Prostate gland (tissue), 2 donors: ENCODE measurements around the gene APOD. TPM values are rescaled to one million over a fixed set of nuclear protein-coding genes. Genes with fewer than 3 reads are reported as not detected.
"Not testable (repeated sequence)": the region's sequence is repeated elsewhere in the genome, so short reads cannot be mapped to it uniquely, and the experiment has no call there.

Experiments used
- DNase-seq: peaks from one replicate; pipeline ENCODE4 v3.0.0-alpha.2; 2019; ENCODE audit warnings: low spot score
- H3K27ac ChIP-seq, 2 donors: fragments of 200-600 bp; sonication (generic); 2 replicates each; pipeline ENCODE4 v1.5.1; 2017 to 2019
- H3K27me3 ChIP-seq: fragments of 200-600 bp; sonication (generic); replicated peaks from 2 replicates; pipeline ENCODE4 v1.5.1; 2019; ENCODE audit not compliant: insufficient read depth
- H3K36me3 ChIP-seq, 2 donors: fragments of 200-600 bp; sonication (generic); 1 replicate in 1 of 2; 2 replicates in 1 of 2; pipeline versions ENCODE4 v1.5.1 to v1.8.1; 2017 to 2019
- H3K4me1 ChIP-seq: fragments of 200-600 bp; sonication (generic); replicated peaks from 2 replicates; pipeline ENCODE4 v1.5.1; 2019
- H3K4me3 ChIP-seq, 2 donors: fragments of 200-600 bp; sonication (generic); 2 replicates each; pipeline ENCODE4 v1.5.1; 2017 to 2019
- H3K9me3 ChIP-seq: fragments of 200-600 bp; sonication (generic); 2 replicates; pipeline ENCODE4 v1.5.1; 2017
- POLR2A ChIP-seq: fragments of 450-650 bp; IDR thresholded peaks from one replicate; pipeline ENCODE4 v1.6.1; 2016; ENCODE audit warnings: antibody characterized with exemption, mild to moderate bottlenecking
- POLR2AphosphoS5 ChIP-seq: sonication (generic); formaldehyde crosslinking; IDR thresholded peaks from one replicate; pipeline ENCODE4 v1.6.1; 2017; ENCODE audit warnings: antibody characterized with exemption
- WGBS: methylation state at CpG from one replicate; pipeline ENCODE4 v1.1.5; 2018; 5-methylcytosine and 5-hydroxymethylcytosine counted together
- intact Hi-C: fragments of 100-400 bp; cut with DNase I; formaldehyde crosslinking; loops from one replicate; pipeline ENCODE4 v1.14.2; 2022
- total RNA-seq, 2 donors: library from RNA; depleted of rRNA; stranded (reverse); fragments of >200 nt; gene quantifications; one replicate each; pipeline ENCODE4 v1.1.0, GENCODE V29; 2016
- TF ChIP-seq, protein P1 (sequence below), 4 experiments: fragments of 200-600 bp in 2 of 4; fragments of 450-650 bp in 2 of 4; sonication (generic) in 2 of 4; IDR thresholded peaks; 1 replicate in 3 of 4; 2 replicates in 1 of 4; pipeline ENCODE4 v1.5.1; 2016 to 2019; ENCODE audit warnings: antibody characterized with exemption in 4 of 4, mild to moderate bottlenecking in 2 of 4, moderate library complexity in 2 of 4

APOD gene
- total RNA-seq, result 100 to 1,000 TPM in 1 of 2 donors, 10 to 100 TPM in 1; 52.4 to 121 TPM

DNA sequence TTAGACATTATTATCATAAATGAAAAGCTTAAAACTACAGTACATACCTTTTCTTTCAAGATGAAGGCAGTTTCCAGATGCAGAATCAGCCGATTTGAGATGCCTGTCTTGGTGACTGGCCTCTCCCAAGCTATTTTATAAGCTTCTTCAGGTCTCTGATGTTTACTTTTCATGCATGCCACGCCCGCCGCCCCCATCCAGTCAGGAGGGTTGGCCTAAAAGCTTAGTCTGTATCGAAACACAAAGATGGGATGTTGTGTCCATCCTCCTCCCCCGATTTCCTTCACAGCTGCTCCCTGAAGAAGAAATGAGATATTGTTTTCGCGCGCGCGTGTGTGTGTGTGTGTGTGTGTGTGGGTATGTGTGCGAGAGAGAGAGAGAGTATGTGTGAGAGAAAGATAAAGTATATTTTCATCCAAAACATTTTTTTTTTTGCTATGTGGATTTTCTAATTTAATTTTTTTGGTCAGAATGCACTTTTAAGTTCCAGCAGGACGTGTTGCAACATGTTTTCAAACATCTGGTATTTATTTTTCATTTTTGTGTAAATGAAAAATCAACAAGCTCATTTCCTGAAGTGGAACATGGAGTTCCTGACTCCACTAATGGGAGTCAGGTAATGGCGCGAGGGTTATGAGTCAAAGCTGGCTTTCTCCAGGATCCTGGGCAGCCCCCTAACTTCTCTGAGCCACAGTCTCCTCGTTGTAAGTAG lies at the start of gene APOD:
Gene APOD, minus strand, starts transcription at position 110 of the 712 bp plus-strand sequence. CDS start 4,479 bp downstream, outside the sequence.
- no peaks in the 10 kb centered on the region for H3K36me3 ChIP-seq
- TF ChIP-seq POLR2A, result no peak
- no peak for TF ChIP-seq POLR2AphosphoS5
- TF ChIP-seq, protein P1, sequence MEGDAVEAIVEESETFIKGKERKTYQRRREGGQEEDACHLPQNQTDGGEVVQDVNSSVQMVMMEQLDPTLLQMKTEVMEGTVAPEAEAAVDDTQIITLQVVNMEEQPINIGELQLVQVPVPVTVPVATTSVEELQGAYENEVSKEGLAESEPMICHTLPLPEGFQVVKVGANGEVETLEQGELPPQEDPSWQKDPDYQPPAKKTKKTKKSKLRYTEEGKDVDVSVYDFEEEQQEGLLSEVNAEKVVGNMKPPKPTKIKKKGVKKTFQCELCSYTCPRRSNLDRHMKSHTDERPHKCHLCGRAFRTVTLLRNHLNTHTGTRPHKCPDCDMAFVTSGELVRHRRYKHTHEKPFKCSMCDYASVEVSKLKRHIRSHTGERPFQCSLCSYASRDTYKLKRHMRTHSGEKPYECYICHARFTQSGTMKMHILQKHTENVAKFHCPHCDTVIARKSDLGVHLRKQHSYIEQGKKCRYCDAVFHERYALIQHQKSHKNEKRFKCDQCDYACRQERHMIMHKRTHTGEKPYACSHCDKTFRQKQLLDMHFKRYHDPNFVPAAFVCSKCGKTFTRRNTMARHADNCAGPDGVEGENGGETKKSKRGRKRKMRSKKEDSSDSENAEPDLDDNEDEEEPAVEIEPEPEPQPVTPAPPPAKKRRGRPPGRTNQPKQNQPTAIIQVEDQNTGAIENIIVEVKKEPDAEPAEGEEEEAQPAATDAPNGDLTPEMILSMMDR (IDR thresholded peaks at IDR 0.05), result no peak
- no peaks in the 10 kb centered on the region for H3K9me3 ChIP-seq
- H3K27ac ChIP-seq, result peak within 1 kb of the TSS in 1 of 2 donors; percentile 51
- peaks cover 4% of the 10 kb centered on the region for H3K4me1 ChIP-seq
- intact Hi-C loops, result no loop called here
- peak; percentile 57 for DNase-seq
- H3K4me3 ChIP-seq, result peak within 1 kb of the TSS in 1 of 2 donors; percentile 4
- 15% methylated on average over 16 of the region's 16 CpGs for WGBS
- H3K27me3 ChIP-seq, result no peaks in the 10 kb centered on the region

DNA sequence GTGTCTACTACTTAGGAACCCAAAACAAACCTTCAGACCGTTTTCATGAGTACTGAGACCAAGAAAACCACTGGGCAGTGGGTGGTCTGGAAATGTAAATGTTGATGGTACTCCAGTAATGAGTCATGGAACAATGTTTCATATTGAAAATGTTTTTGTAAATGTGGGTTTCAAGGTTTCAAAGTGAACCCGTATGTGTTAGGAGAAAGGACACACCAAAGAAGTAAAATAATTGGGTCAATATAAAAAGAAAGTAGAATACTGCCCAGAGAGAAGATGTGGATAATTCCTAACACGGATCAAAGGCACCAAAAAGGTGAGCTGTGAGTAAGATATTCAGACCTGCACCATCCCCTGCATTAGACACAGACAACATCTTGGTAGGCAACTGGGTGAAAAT lies 49.6 kb upstream of the APOD start:
- H3K36me3 ChIP-seq, result not testable (repeated sequence)

DNA sequence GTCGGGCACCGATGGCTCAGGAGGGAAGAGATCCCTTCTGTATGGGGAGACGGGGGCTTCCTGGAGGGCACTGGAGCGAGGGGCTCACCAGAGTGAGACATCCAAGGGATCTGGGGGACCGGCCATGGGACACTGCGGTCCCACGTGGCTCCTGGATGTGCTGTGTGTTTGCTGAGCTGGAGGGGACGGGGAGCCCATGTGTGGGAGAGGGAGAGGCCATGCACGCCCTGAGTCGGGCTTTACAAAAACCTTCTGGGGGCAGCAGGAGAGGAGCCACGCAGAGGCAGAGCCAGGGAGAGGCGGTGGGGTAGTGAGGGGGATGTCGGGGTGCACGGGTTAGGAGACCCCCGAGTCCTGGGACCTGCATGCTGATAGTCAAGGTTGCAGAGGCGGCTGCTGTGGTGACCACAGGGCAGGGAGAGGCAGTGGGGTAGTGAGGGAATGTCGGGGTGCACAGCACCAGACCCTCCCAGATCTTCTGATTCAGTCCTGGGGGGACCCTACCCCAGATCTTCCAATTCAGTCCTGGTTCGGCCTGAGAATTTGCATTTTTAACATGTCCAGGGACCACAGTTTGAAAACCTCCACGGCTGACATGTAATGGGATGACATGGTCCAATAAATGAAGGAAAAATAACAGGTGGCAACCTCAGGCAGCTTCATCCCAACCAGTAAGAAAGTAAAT lies 48.9 kb upstream of the APOD start:
- DNase-seq, H3K27ac ChIP-seq, H3K36me3 ChIP-seq, H3K4me1 ChIP-seq, H3K9me3 ChIP-seq, H3K27me3 ChIP-seq, H3K4me3 ChIP-seq, intact Hi-C loops: not testable (repeated sequence)
- WGBS, result 91% methylated on average over 19 of the region's 19 CpGs

More for the DNA sequence above, 49.6 kb upstream of the APOD start:
- H3K4me1 ChIP-seq, H3K27ac ChIP-seq, intact Hi-C loops, H3K4me3 ChIP-seq, DNase-seq, H3K9me3 ChIP-seq, H3K27me3 ChIP-seq: not testable (repeated sequence)
- 74% methylated on average over 2 of the region's 3 CpGs for WGBS

DNA sequence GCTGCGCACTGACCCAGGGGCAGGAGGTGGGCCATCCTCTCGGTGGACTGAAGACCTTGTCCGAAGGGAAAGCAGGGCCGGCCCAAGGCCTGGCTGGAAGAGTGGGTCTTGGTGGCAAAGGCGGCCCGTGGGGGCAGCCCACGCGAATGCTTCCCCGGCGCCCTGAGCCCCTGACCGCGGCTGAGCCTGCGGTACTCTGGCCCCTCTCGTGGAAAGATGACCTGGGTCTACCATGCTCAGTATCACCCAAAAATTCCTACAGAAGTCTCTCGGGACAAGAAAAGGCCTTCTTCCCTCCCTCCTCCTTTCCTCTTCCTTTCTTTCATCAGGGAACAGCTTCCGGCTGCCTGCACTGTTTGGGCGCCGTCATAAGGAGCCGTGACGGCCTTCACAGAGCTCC lies 48.3 kb upstream of the APOD start:
- 95% methylated on average over 18 of the region's 20 CpGs for WGBS

DNA sequence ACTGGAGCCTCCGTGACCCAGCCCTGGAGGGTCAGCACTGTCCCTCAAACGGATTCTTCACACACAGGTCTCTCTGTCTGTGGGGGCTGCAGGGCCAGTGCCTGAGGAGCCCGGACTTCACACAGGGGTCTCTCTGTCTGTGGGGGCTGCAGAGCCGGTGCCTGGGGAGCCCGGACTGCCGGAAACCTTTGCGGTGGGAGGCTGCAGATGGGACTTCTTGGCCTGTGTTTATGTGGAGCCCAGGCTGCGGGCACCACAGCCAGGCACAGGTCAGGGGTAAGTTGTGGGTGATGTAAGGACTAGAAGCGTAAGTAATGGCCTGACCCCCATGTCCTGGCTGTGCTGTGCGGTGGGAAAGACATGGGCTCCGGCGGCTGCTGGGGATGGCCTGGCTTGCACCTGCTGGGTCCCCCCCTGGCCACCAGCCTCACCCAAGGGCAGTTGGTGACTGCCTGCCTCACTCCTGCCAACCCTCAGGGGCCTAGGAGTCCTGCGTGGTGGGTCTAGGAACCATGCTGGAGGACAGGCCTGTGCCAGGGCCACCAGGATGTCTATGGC lies 47.3 kb upstream of the APOD start:
- H3K4me3 ChIP-seq, H3K27ac ChIP-seq, H3K4me1 ChIP-seq, H3K9me3 ChIP-seq, H3K36me3 ChIP-seq, DNase-seq, intact Hi-C loops, H3K27me3 ChIP-seq: not testable (repeated sequence)
- 96% methylated on average over 10 of the region's 13 CpGs for WGBS

More for the DNA sequence above, 48.3 kb upstream of the APOD start:
- H3K27ac ChIP-seq, H3K4me1 ChIP-seq, H3K27me3 ChIP-seq, DNase-seq, H3K4me3 ChIP-seq, H3K9me3 ChIP-seq, H3K36me3 ChIP-seq, intact Hi-C loops: not testable (repeated sequence)

DNA sequence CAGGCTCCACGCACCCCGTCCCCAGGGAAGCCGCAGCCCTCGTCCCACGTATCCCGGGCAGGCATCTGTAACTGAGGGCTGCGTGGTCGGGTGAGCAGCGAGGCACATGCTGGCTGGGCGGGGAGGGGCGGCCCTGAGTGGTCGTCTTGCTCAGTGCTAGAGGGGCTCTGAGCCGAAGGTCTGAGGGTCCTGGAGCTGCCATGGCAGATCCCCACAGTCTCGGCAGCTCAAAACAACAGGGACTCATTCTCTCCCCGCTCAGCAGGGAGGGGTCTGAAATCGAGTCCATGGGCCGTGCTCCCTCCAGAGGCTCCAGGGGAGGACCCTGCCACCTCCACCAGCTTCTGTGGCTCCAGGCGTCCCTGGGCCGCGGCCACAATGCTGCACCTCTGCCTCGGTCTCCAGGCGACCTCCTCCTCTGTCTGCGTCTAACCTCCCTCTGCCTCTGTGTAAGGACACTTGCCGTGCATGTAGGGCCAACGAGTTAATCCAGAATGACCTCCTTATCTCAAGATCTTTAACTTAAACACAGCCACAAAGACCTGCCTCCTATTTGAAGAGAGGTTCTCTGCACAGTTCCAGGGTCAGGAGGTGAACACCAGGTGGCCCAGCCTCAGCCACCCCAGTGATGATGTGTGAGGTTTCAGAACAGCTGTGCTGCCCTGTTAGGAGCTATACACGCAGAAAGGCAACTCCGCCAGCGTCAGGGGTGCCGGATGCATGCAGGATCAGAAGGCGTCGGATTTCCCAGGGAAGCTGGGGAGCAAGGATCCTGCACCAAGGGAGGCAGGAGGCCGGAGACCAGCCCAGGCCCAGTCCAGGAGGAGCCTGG lies 46.6 kb upstream of the APOD start:
- H3K4me3 ChIP-seq, H3K4me1 ChIP-seq, intact Hi-C loops, H3K36me3 ChIP-seq, H3K9me3 ChIP-seq, H3K27ac ChIP-seq, H3K27me3 ChIP-seq, DNase-seq: not testable (repeated sequence)
- WGBS, result 66% methylated on average over 13 of the region's 32 CpGs

DNA sequence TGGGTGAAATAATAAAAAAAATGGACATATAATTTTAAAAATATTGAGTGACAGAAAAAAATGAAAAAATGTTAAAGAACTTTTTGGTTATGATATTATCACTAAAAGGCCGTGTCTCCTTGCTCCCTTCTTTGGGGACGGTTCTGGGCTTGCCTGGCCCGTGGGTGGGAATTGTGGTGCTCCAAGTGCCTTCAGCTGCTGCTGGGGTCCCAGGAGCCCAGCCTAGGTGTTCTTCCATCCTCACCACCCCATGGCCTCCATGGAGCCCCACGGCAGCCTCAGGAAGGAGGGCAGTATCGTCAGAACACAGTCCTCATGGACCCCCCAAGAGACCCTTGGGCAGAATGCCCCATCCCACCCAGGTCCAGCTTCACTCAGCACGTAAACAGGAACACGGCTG lies 45.9 kb upstream of the APOD start:
- H3K4me1 ChIP-seq, DNase-seq, H3K36me3 ChIP-seq, intact Hi-C loops, H3K9me3 ChIP-seq, H3K27ac ChIP-seq, H3K4me3 ChIP-seq, H3K27me3 ChIP-seq: not testable (repeated sequence)
- WGBS, result 77% methylated on average over 5 of the region's 7 CpGs

DNA sequence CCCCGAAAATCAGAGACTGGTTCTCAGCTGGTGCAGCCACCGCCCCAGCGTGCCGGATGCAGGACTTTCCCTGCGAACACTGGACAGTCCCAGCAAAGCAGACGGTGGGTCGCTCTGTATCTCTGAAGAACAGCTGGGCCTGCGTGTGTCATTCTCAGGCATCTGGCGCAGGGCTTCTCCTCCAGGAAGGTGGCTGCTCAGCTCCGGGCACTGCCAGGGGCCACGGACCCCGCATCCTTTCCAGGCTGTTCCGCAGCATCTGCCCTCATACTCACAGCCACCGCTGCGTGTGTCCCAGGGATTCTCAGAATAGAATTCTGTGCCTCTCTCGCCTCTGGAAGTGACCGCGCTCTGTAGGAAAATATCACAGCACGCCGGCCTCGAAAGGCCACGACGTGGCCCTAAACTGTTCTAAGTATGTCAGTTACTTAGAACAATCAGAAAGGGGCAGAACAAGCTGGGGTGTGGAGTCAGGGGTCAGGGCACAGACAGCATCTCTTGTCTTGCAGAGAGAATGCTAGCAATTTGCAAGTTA lies 44.7 kb upstream of the APOD start:
- H3K4me3 ChIP-seq, H3K4me1 ChIP-seq, H3K9me3 ChIP-seq, H3K27ac ChIP-seq, intact Hi-C loops, H3K36me3 ChIP-seq, DNase-seq, H3K27me3 ChIP-seq: not testable (repeated sequence)
- 91% methylated on average over 23 of the region's 23 CpGs for WGBS

DNA sequence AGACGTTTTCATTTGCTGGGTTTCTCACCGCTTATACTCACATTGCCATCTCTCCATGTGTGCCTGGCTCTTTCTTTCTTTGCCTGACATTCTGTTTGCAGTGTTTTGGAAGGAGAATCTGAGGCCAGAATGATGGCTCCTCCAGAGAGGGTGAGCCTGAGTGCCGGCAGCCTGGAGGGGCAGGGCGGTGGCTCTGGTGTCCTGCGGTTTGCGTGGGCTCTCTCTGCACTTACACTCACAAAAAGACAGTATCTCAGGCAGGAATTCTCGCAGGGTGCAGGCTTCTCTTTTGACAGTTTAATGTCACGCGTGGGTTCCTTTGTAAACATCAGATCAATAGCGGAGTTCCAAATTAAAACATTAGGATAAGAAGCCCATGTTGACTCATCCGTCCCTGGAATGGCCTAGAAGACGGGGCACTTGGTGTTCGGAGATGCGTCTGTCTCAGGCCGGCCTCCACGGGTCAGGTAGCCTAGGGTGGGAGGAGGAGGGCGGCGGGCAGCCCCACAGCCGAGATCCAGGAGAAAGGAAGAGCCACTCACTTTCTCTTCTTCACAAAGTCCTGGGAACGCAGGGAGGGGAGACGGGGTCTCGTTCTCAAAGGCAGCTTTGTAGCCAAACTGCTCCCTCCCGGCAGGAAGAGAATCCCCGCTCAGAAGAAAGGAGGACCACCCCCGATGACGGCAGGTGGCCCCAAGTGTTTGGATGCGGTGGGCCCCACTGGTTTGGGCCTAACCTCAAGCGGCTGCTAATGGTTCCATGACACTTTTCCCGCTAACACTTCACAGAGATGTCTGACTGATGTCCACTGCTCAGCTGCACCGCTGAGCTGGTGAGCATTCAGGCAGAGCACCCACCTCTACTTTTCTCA lies 44.0 kb upstream of the APOD start:
- H3K27ac ChIP-seq, H3K27me3 ChIP-seq, H3K36me3 ChIP-seq, H3K4me1 ChIP-seq, DNase-seq, H3K4me3 ChIP-seq, intact Hi-C loops, H3K9me3 ChIP-seq: not testable (repeated sequence)
- 62% methylated on average over 30 of the region's 30 CpGs for WGBS
